Thyroid gland (tissue), 4 donors: ENCODE results near the gene SMDT1.

ENCODE experiments used
- POLR2A ChIP-seq, 2 donors: fragments of 450-650 bp; IDR thresholded peaks; one replicate each; pipeline ENCODE4 v1.6.1; 2017; ENCODE audit warnings: antibody characterized with exemption in 2 of 2, mild to moderate bottlenecking in 2 of 2, moderate library complexity in 1 of 2
- TF ChIP-seq, protein P1 (sequence below), 6 experiments: fragments of 200-600 bp in 3 of 6; fragments of 450-650 bp in 3 of 6; sonication (generic) in 3 of 6; IDR thresholded peaks; one replicate each; pipeline ENCODE4 v1.5.1; 2016 to 2019; ENCODE audit warnings: antibody characterized with exemption in 6 of 6, mild to moderate bottlenecking in 2 of 6, inconsistent platforms in 1 of 6, moderate library complexity in 1 of 6

DNA sequence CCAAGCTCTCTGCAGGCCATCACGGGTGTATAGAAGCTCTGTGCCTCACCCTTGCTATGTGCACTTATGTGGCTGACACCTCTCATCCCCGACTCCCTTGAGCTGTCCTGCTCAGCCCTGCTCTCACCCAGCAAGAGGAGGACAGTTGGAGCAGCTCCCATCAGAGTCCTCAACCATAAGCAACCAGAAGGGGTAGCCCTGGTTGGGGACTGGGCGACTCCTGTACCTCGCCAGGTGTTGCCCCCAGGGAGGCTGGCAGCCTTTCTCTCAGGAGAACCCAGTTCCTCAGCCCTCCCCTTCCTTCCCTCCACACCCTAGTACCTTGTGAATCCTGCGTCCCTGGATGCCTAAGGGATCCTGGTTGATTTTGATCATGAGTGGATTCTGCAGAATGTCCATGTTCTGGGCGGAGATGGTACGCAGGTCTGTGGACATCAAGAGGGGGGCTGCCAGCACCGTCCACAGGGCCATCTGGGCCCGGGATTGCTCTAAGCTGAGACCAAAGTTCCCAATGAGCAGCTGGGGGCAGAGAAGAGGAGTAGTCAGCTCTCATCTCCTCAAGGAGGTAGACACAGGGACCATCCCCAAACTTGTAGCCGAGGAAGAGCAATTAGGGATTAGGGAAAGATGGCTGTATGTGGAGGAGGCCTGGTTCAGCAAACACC, 16.9 kb upstream of the SMDT1 start:
- TF ChIP-seq, protein P1, sequence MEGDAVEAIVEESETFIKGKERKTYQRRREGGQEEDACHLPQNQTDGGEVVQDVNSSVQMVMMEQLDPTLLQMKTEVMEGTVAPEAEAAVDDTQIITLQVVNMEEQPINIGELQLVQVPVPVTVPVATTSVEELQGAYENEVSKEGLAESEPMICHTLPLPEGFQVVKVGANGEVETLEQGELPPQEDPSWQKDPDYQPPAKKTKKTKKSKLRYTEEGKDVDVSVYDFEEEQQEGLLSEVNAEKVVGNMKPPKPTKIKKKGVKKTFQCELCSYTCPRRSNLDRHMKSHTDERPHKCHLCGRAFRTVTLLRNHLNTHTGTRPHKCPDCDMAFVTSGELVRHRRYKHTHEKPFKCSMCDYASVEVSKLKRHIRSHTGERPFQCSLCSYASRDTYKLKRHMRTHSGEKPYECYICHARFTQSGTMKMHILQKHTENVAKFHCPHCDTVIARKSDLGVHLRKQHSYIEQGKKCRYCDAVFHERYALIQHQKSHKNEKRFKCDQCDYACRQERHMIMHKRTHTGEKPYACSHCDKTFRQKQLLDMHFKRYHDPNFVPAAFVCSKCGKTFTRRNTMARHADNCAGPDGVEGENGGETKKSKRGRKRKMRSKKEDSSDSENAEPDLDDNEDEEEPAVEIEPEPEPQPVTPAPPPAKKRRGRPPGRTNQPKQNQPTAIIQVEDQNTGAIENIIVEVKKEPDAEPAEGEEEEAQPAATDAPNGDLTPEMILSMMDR (IDR thresholded peaks at IDR 0.05) = no peak
- no peak for TF ChIP-seq POLR2A (IDR thresholded peaks at IDR 0.05)
